GM19240 (cell line): ENCODE results near the gene RPTOR.
"Not testable (repeated sequence)": the region's sequence is repeated elsewhere in the genome, so short reads cannot be mapped to it uniquely, and the experiment has no call there.

Source experiments
- DNase-seq: peaks from one replicate; pipeline ENCODE4 v3.0.0; 2011; ENCODE audit warnings: low spot score; ENCODE audit not compliant: insufficient read length

RPTOR gene

DNA sequence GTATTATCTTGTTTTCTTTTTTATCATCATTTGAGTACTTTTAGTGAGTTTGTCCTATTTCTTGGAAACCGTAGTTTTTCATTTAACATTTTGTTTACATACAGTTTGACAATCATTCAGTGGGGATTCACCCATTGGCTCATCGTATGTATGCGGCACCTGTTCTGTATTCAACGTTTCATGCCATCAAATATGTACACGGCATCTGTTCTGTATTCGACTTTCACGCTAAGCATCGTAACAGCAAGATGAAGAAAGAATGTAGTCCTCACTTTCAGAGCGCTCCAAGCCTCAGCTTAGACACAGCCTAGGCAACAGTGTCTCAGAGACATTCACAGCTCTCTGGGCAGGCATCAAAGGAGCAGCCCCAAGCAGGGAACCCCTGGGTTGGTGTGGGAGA, 269.9 kb downstream of the RPTOR start:
- DNase-seq: no peak

DNA sequence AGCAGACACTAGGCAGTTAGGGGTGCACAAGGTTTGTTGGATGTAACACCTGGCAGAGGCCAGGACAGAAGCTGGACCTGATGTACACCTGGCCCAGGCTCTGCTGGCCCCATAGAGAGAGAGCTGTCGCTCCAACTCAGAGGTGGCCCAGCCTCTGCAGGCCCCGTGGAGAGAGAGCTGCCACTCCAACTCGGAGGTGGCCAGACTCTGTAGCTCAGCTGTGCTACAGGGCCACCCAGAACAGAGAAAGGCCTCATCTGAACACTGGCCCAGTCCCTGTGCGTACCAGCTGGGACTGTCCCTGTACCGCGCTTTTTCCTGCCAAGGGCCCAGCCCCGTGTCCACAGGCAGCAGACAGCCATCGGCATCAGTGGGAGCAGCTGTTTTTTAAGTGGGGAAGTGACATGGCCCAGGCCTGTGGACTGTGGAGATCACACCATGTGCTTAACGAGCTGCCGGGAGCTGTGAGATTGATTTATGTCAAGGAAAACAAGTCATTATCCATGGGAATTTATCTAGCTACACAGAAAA, 270.6 kb downstream of the RPTOR start:
- DNase-seq: no peak

DNA sequence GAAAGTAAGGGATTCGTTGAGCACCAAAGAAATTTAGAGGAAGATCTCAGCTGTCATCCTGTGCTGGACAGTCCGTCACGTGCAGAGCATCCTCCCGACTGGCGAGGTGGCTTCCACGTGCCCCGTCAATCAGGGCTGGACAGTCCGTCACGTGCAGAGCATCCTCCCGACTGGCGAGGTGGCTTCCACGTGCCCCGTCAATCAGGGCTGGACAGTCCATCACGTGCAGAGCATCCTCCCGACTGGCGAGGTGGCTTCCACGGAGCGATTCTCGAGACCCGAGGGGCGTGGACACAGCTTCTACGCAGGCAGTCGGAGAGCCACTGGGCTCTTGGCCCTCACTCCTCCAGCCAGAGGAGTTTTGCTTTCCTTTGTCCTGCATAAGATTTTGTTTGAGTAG, 271.1 kb downstream of the RPTOR start:
- DNase-seq: not testable (repeated sequence)

DNA sequence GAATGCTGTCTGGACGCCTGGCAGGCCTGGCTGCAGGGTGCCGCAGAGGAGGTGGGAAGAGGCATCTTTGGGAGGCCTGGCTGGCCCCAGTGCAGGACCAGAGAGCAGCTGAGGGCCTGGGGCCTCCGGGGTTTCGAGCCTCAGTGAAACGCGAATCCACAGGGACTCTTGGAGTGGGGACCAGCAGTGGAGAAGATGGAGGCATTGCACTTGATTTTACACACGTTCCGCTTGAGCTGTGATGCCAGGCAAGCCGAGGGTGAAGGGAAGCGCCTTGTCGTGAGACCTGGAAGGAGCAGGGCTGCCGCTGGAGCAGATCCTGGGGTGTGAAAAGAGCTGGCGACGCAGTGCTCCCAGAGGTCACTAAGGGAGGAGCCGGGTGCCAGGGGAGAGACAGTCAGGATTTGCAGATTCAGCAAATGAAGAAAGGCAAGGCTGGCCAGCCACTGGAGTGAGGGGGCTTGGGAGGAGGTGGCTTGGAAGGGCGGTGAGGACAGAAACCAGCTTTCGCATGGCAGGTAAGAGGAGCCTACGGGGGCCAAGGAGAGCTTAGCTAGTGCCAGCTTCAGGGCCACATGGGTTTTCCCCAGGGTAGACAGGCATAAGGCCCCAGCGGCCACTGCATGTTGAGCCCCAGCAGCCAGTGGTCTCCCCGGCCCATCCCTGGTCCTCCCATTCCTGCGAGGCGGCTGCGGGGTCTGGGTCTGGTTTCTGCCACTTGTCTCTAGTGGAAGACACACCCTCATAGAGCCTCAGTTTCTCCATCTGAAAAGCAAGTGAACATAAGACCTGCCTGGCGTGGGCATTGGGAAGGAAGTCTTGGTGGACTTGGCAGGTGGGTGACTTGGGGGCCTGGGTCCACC, 271.8 kb downstream of the RPTOR start:
- no peak for DNase-seq

DNA sequence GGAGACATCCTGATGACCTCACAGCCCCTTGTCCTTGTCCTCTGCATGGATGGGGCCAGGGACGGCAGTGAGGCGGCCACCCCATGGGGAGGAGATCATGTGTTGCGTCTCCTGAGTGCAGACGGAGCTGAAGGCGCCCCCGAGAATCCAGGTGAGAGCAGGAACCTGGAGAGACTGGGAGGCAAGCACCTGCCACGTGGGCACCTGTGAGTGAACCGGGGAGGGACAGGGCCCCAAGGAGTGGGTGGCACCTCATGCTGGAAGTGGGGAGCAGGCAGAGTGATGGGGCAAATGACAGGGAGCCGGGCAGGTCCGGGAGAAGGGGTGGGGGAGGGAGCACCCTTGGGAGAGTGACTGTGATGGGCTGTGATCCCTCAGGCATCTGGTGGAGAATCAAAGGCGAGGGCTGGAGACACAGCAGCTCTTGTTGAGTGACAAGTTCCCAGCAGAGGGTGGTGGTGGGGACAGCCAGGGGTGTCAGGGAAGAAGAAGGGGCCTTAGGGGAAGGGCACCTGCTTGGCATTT, 272.7 kb downstream of the RPTOR start:
- DNase-seq: no peak

DNA sequence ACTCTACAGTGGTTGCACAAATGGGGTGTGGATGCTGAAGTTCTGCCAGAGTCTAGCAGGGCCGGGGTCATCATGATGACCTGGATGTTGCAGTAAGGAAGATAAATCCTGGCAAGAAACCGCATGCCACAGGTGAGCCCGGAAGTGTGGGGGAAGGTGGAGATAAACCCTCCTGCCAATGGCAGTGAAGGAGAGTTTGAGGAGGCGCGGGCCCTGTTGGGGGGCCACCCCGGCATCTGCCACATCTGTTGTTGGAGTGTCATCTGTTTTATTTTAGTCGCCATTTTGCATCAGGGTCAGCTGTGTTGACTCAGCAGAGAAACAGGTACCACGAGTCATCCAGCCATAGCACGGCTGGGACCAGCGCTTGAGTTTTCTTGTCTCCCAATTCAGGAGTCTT, 273.2 kb downstream of the RPTOR start:
- DNase-seq: no peak

DNA sequence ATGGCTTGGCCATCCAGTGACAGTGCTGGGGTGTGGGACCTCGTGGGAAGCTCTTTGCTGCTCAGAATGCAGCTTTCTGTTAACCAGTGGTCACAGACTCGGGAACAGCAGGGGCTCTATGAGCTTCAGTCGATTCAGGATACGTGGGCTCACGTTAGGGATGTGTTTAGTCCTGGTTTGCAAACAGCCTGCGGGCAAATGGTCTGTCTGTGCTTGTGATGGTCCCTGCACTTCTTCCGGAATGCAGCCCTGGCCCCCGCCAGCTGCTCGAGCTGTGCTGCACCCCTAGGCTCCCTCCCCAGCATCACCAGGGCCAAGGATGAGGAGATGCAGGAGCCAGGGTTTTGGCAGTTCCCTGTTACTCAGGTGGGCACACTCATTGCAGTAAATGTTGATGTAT, 274.2 kb downstream of the RPTOR start:
- DNase-seq: no peak

DNA sequence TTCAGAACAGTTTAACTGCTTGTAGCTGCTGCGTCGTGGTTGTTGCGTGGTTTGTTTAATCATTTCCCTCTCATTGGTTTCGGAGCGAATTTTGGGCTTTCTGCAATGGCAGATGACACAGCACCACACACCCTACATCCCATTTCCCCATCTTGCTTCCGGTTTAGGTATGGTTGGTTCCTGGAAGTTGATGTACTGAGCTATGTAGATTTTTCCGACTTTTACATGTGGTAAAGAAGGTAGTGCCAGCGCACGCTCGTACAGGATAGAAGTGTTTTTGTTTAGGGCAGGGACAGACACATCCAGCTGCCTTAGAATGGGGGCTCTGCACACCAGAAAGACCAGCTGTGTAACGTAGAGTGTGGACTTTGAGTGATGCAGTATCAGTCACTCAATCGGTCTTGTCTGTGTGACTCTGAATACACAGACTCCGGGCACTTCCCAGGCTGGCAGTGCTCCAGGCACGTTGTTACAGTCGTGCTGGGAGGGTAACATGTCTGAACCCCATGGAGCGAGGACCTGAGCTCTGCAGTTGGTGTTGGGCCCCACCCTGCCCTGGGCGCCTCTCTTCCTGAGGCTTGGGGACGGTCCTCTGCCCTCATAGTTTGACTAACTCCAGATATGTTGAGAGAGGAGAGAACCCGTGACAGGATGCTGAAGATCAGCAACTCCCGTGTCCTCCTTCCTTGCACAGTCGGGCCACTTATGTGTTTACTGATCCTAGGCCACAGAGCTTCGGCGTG, 275.0 kb downstream of the RPTOR start:
- no peak for DNase-seq

DNA sequence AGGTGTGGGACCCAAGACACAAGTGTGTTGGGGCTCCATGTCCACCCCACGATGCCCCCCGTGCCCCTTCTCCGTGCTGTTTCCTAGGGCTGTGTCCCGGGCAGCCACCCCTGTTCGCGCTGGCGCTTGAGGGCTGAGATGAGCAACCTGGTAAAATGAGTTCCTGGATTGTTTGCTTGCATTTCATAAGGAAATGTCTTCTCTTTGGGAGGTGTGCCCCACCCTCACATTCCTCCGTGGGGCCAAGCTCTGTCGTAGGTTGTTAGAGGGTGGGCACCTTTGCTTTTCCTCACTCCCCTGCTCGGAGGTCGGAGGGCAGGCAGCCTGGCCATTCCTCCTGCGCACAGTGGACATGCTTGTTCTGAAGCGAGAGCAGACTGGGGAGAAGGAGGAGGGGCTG, 275.7 kb downstream of the RPTOR start:
- no peak for DNase-seq

DNA sequence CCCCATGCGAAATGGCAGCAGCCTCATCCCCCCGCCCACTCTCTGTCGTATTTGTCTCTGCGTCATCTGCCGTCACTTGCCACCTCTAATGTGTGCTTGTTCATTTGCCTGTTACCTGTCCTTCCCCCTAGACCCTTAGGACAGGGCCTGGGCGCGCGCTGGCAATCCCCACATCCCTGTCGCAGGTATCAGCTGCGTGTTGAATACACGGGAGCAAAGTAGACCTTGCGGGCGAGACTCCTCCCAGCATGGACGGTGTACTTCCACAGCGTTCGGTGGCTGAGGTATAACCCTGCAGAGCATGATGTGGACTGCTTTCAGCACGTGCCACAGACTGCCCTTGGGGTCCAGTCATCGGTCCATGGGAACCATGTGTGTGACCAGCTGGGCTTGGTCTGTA, 276.9 kb downstream of the RPTOR start:
- no peak for DNase-seq

DNA sequence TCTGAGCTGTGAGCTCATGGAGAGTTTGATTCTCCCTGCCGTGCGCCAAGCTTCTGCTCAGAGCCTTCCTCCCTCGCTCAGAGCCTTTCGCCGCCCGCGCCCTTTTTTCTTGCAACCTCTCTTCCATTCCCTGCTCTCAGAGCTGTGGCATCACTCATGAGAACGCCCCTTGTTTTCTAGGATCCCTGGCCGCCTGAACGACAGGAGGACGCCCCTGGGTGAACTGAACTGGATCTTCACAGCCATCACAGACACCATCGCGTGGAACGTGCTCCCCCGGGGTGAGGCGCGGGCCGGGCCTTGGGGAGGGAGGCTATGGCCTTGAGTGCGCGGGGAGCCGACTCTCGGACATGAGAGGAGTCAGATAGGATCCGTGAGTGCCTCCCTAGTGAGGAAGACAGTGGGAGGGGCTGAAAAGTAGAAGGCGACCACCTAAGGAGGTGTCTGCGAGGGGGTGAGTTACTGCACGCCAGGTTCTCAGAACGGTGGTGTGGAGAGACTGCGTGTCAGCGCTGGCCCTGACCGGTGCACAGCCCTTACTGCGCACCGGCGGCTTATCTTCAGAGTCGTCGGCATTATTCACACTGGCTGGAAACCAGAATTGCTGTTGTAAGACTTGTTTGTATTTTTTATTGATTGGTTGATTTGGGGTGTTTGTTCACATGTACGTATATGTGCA, 277.5 kb downstream of the RPTOR start:
- DNase-seq: no peak

DNA sequence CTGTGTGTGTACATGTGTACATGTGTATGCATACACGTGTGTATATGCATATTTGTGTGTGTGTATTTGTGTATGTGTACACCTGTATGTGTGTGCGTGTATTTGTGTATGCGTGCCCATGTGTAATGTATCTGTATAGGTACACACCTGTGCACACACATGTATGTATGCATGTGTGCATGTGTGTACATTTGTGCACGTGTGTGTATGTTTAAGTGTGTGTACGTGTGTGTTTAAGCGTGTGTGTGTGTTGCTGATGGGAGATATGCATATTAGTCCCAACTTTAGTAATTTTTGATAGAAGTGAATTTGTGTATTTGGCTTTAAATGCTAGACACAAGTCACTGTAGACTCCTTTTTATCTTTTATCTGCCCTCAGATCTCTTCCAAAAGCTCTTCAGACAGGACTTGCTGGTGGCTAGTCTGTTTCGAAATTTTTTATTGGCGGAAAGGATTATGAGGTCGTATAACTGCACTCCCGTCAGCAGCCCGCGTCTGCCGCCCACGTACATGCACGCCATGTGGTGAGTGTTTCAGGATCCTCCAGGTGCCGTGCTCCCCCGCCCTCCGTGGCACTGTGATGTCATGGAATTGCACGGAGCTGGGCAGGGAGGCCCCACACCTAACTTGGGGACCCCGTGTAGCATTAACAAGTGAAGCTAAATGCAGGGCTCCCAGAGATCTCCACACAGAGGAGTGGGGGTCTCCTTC, 278.2 kb downstream of the RPTOR start:
- no peak for DNase-seq

DNA sequence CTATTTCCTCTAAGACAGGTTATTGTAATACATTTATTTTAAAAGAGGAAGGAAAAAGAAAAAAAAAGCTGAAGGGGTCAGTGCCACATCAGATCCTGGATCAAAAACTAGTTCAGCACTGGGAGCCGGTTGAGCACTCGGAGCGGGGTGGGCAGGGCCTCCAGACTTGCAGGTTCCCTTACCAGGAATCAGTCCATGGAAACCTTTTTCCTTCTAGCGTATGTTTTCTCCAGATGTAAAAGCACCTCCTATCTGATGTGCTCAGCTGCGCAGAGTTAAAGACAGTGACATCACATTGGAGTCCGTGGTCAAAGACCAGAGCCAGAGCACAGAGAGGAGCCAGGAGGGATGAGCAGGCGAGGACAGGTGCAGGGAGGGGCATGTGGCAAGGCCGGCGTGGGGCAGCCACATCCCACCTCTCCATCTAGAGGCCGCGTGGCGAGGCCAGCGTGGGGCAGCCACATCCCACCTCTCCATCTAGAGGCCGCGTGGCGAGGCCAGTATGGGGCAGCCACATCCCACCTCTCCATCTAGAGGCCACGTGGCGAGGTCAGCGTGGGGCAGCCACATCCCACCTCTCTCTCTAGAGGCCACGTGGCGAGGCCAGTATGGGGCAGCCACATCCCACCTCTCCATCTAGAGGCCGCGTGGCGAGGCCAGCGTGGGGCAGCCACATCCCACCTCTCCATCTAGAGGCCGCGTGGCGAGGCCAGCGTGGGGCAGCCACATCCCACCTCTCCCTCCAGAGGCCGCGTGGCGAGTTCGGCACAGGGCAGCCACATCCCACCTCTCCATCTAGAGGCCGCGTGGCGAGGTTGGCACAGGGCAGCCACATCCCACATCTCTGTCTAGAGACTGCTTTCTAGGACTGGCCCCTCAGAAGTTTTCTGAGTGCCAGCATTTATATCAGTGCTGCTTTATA, 280.2 kb downstream of the RPTOR start:
- DNase-seq: no peak

DNA sequence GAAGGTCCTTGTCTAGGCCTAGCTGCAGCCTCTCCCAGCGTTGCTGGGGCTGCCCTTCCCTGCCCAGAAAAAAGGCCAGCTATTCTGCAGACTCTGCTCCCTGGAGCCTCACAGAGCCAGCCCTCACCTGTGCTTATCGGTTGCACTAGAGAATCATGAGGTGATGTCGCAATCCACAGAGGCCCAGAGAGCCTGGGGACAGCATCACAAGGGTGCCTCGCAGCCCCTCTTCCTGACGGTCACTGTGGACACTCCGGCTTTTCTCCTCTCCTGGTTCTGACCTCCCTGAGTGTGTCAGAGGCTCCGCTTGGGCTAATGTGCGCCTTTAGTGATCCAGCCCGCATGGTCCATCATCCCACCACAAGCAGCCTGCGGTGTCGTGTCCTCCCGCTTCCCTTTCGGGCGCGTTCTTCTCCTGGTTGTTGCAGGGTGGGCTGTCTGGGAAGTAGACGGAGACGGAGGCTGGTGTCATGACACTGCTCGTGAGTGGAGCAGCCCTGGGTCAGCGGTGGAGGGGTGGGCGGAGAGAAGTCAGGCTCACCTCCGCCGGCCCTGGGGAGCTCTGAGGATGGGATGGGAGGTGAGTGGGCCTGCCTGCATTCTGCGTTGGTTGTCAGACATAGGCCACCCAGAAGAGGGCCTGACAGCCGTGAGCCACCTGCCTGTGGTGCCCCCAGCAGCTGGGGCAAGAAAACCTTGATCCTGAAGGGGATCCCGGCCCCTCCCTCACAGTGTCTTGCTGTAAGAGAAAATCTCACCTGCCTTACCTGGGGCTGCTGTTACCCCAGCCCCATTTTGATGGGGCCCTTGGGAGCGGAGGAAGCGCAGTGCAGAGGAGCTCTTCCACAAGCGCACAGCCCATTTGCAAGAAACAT, 281.1 kb downstream of the RPTOR start:
- DNase-seq: no peak

DNA sequence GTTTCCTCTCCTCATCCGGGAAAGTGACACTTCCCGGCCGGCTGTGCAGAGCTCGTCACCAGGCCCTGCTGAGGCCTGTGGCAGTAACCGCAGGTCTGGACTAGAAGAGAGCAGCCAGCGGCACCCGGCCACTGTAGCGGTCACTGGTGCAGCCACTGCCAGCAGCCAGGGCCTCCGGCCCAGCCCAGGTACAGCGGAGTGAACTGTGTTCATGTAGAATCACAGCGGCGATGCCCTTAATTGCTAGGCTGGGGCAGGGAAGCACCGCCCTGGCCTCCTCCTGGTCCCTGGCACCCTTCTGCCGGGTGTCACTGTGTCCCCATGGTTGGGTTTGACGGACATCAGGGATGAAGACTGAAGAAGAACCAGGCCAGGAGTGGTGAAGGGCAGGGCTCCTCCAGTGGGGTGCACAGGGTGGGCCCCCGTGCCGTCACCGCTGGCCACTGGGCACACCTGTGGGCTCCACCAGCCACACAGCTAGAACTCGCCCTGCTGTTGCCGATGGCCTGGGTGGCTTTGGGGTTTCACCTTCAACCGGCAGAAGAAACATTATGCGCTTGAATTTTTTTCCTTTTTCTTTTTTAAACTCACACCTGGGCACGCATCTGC, 281.8 kb downstream of the RPTOR start:
- no peak for DNase-seq

DNA sequence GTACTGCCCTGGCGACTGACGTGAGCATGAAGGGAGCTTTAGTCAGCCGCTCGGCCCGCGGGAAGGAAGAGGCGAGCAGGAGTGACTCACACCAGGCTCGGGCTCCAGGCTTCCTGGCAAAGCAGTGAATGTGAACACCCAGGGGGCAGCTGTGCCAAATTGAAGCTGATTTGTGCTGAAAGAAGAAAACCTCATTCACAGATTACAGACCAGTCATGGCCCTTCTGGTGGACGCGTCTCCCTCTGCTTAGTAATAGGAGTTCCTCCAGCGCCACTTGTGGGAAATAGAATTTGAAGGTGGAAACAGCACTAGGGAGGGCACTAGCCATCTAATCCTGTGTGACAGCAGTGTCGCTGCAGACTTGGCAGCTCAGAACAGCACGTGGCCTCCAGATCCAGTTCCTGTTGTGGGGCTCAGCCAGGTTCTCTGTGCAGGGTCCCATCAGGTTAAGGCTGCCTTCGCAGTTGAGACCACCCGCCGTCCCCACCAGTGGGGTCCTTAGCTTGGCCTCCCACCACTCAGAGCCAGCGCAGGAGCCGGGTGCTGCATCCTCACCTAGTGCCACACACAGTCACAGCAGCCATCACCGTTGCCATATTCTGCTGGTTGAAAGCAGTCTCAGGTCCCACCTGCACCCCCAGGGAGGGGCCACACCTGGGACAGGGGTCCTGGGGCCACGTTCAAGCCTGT, 282.5 kb downstream of the RPTOR start:
- no peak for DNase-seq

DNA sequence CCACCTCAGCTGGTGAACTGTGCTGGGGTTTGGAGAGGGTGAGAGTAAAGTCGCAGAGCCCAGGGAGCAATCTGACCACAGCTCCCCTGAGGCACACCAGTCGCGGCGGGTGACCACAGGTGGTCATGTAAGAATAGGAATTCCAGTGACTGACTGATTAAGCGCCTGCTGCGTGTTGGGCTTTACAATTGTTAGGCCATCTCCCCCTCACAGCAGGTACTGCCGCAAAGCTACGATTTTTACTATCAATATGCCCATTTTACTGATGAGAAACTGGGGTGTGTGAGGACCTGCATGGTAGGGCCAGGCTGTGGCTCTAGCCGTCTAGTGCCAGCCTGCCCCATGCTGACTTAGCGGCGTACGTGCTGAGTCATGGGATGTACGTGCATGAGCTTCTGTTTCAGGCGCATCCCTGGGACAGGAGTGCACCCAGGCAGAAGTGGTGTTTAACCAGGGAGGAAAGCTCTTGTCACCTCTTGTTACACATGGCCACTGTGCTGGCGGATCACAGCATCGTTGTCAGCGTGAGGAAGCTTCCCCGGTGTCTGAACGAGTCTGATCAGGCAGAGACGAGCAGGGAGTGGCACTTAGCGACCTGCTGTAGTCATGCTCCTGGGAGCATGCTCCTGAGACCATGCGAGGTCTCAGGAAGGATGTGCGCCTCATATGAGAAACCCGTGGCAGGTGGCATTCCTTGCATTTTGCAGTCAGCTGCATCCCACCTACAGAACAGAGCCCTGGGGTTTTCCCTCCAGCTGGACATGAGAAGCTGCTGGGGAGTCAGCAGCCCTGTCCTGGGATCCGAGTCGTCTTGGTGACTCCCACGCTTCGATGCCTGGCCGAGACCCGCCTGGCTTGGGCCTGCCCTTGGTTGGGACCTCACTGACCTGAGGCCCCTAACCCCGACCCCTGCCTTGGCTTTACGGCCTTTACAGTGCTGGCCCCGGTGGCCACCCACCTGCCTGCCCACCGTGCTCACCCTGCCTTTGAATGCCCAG, 283.3 kb downstream of the RPTOR start:
- no peak for DNase-seq
